SK-N-SH treated with all-trans-retinoic acid at 6 μM for 48 hours (cell line): ENCODE results near the gene RNF148.
"Not testable (repeated sequence)": the region's sequence is repeated elsewhere in the genome, so short reads cannot be mapped to it uniquely, and the experiment has no call there.

Experiments
- CREB5 ChIP-seq: fragments of 250-450 bp; sonication (Bioruptor Pico); IDR thresholded peaks from 2 replicates; pipeline ENCODE4 v1.5.1; 2020; ENCODE audit warnings: low read depth, mild to moderate bottlenecking, moderate library complexity
- CSDC2 ChIP-seq: fragments of 250-450 bp; sonication (Bioruptor Pico); IDR thresholded peaks from 2 replicates; pipeline ENCODE4 v1.5.0; 2020; ENCODE audit warnings: mild to moderate bottlenecking, moderate library complexity
- ESRRG ChIP-seq: fragments of 250-450 bp; sonication (Bioruptor Pico); IDR thresholded peaks from 2 replicates; pipeline ENCODE4 v1.6.1; 2021; ENCODE audit warnings: mild to moderate bottlenecking
- GLIS3 ChIP-seq: fragments of 250-450 bp; sonication (Bioruptor Pico); IDR thresholded peaks from 2 replicates; pipeline ENCODE4 v1.5.0; 2020; ENCODE audit warnings: mild to moderate bottlenecking, moderate library complexity
- PATZ1 ChIP-seq: fragments of 250-450 bp; sonication (Bioruptor Pico); IDR thresholded peaks from 2 replicates; pipeline ENCODE4 v1.8.0; 2020; ENCODE audit warnings: mild to moderate bottlenecking, moderate library complexity, borderline replicate concordance
- SNAI2 ChIP-seq: fragments of 250-450 bp; sonication (Bioruptor Pico); IDR thresholded peaks from 2 replicates; pipeline ENCODE4 v1.5.0; 2020; ENCODE audit warnings: mild to moderate bottlenecking, moderate library complexity
- TCF4 ChIP-seq: fragments of 250-450 bp; sonication (Bioruptor Pico); IDR thresholded peaks from 2 replicates; pipeline ENCODE4 v1.8.0; 2021; ENCODE audit warnings: mild to moderate bottlenecking, moderate library complexity, borderline replicate concordance
- ZNF70 ChIP-seq: fragments of 450-650 bp; formaldehyde crosslinking; IDR thresholded peaks from 2 replicates; pipeline ENCODE4 v1.5.0; 2020; ENCODE audit warnings: mild to moderate bottlenecking, moderate library complexity

GRCh38 chr7:122679269-122679709 lies 23.4 kb downstream of the RNF148 start:
- TF ChIP-seq ZNF70 (CRISPR knock-in tag); CSDC2 (CRISPR knock-in tag); GLIS3 (CRISPR knock-in tag); TCF4 (CRISPR knock-in tag); SNAI2 (CRISPR knock-in tag); ESRRG; CREB5 (CRISPR knock-in tag); PATZ1 (CRISPR knock-in tag): not testable (repeated sequence)
